Vagina (tissue), 2 donors: ENCODE measurements around the gene MRC2. TPM values are rescaled to one million over a fixed set of nuclear protein-coding genes. Genes with fewer than 3 reads are reported as not detected.
A peak's percentile ranks its signal among the peaks of the same experiment; 100 is the strongest.

Experiments
- DNase-seq, 2 donors: peaks; one replicate each; pipeline ENCODE4 v3.0.0-alpha.2; 2017; ENCODE audit errors: extremely low spot score in 2 of 2
- H3K27ac ChIP-seq: fragments of 200-600 bp; sonication (generic); one replicate; pipeline ENCODE4 v1.5.1; 2019
- H3K27me3 ChIP-seq: fragments of 200-600 bp; sonication (generic); one replicate; pipeline ENCODE4 v1.5.1; 2019
- H3K36me3 ChIP-seq, 2 donors: fragments of 200-600 bp; sonication (generic); one replicate each; pipeline ENCODE4 v1.5.1; 2017 to 2019
- H3K4me1 ChIP-seq: fragments of 200-600 bp; sonication (generic); one replicate; pipeline ENCODE4 v1.5.1; 2019
- H3K4me3 ChIP-seq, 2 donors: fragments of 200-600 bp; sonication (generic); 1 replicate in 1 of 2; 2 replicates in 1 of 2; pipeline ENCODE4 v1.5.1; 2016 to 2019
- H3K9me3 ChIP-seq: fragments of 200-600 bp; sonication (generic); one replicate; pipeline ENCODE4 v1.5.1; 2019
- POLR2A ChIP-seq, 2 donors: fragments of 450-650 bp; IDR thresholded peaks; one replicate each; pipeline ENCODE4 v1.6.1; 2017; ENCODE audit warnings: antibody characterized with exemption in 2 of 2, mild to moderate bottlenecking in 2 of 2, moderate library complexity in 2 of 2
- POLR2AphosphoS5 ChIP-seq, 2 donors: sonication (generic); formaldehyde crosslinking; IDR thresholded peaks; one replicate each; pipeline ENCODE4 v1.9.0; 2017; ENCODE audit warnings: antibody characterized with exemption in 2 of 2, mild to moderate bottlenecking in 2 of 2, low read depth in 1 of 2; ENCODE audit not compliant: insufficient read depth in 1 of 2
- intact Hi-C: fragments of 100-400 bp; cut with DNase I; formaldehyde crosslinking; loops from one replicate; pipeline ENCODE4 v1.15.1; 2023
- total RNA-seq: library from RNA; depleted of rRNA; stranded (reverse); fragments of >200 nt; gene quantifications from one replicate; pipeline ENCODE4 v1.2.3, GENCODE V29; 2016
- TF ChIP-seq, protein P1 (sequence below), 3 experiments: fragments of 450-650 bp in 2 of 3; fragments of 200-600 bp in 1 of 3; sonication (generic) in 1 of 3; IDR thresholded peaks; one replicate each; pipeline ENCODE4 v1.5.1; 2017 to 2019; ENCODE audit warnings: antibody characterized with exemption in 3 of 3, mild to moderate bottlenecking in 2 of 3, moderate library complexity in 2 of 3

Gene MRC2
- total RNA-seq, 1 donor from 2014 or later = 89.4 TPM

DNA sequence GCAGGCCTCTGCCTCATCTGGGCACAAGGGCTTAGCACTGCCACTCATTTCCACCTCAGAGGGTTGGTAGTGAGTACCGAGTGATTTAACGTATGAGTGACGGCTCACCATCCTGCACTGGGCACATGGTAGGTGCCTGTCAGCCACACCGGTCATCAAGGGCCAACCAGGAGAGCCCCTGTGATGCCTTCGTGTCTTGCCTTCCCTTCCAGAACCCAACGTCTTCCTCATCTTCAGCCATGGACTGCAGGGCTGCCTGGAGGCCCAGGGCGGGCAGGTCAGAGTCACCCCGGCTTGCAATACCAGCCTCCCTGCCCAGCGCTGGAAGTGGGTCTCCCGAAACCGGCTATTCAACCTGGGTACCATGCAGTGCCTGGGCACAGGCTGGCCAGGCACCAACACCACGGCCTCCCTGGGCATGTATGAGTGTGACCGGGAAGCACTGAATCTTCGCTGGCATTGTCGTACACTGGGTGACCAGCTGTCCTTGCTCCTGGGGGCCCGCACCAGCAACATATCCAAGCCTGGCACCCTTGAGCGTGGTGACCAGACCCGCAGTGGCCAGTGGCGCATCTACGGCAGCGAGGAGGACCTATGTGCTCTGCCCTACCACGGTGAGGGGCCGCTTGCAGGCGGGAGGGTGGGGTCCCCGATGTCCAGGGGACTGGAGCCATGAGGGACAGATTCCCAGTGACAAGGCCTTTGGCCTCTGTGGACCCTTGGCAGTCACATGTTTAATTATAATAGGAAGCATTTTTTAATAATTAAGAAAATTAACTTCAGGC is 37.1 kb downstream of the MRC2 start:
- Histone ChIP-seq H3K4me3 (no peak overlapping the region), H3K36me3 (peaks cover 0 to 20% of the 10 kb centered on the region in 2 donors), H3K27ac (no peak overlapping the region), H3K4me1 (peaks cover 8% of the 10 kb centered on the region), H3K27me3 (no peaks in the 10 kb centered on the region), H3K9me3 (peaks cover 5% of the 10 kb centered on the region)
- intact Hi-C loops = no loop called here
- DNase-seq = peak in 1 of 2 donors; percentile 83
- TF ChIP-seq, protein P1, sequence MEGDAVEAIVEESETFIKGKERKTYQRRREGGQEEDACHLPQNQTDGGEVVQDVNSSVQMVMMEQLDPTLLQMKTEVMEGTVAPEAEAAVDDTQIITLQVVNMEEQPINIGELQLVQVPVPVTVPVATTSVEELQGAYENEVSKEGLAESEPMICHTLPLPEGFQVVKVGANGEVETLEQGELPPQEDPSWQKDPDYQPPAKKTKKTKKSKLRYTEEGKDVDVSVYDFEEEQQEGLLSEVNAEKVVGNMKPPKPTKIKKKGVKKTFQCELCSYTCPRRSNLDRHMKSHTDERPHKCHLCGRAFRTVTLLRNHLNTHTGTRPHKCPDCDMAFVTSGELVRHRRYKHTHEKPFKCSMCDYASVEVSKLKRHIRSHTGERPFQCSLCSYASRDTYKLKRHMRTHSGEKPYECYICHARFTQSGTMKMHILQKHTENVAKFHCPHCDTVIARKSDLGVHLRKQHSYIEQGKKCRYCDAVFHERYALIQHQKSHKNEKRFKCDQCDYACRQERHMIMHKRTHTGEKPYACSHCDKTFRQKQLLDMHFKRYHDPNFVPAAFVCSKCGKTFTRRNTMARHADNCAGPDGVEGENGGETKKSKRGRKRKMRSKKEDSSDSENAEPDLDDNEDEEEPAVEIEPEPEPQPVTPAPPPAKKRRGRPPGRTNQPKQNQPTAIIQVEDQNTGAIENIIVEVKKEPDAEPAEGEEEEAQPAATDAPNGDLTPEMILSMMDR (IDR thresholded peaks at IDR 0.05) = no peak
- no peak for TF ChIP-seq POLR2AphosphoS5 (IDR thresholded peaks at IDR 0.05; ENCODE audit: insufficient read depth in 1 of 2, low read depth in 1 of 2)
- no peak for TF ChIP-seq POLR2A (IDR thresholded peaks at IDR 0.05)

DNA sequence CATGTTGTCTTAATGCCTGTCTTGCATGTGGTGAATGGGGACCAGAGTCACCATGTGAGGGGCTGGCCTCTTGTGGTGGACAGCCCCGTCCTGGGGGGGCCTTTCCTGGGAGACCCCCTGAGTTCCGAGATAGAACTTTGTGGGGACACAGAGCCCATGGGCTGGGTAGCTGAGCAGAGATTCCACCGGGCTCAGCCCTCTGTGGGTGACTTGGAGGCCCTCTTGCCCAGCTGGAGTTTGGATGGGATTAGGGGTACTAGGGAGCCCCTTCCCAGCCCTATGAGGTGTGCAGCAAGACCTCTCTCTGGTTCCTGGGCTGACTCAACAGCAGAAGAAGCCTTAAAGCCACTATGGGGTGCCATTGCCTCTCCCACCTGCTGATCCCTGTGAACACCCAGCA is 38.1 kb downstream of the MRC2 start:
- Histone ChIP-seq H3K27ac (no peak overlapping the region), H3K4me3 (no peak overlapping the region), H3K27me3 (no peaks in the 10 kb centered on the region), H3K36me3 (peaks cover 0 to 20% of the 10 kb centered on the region in 2 donors), H3K9me3 (peaks cover 5% of the 10 kb centered on the region), H3K4me1 (peaks cover 8% of the 10 kb centered on the region)
- DNase-seq = peak in 1 of 2 donors; percentile 82
- intact Hi-C loops = no loop called here
- TF ChIP-seq POLR2A (IDR thresholded peaks at IDR 0.05) (no peak), POLR2AphosphoS5 (IDR thresholded peaks at IDR 0.05; ENCODE audit: insufficient read depth in 1 of 2, low read depth in 1 of 2) (no peak)
- TF ChIP-seq, protein P1 (IDR thresholded peaks at IDR 0.05) = no peak

DNA sequence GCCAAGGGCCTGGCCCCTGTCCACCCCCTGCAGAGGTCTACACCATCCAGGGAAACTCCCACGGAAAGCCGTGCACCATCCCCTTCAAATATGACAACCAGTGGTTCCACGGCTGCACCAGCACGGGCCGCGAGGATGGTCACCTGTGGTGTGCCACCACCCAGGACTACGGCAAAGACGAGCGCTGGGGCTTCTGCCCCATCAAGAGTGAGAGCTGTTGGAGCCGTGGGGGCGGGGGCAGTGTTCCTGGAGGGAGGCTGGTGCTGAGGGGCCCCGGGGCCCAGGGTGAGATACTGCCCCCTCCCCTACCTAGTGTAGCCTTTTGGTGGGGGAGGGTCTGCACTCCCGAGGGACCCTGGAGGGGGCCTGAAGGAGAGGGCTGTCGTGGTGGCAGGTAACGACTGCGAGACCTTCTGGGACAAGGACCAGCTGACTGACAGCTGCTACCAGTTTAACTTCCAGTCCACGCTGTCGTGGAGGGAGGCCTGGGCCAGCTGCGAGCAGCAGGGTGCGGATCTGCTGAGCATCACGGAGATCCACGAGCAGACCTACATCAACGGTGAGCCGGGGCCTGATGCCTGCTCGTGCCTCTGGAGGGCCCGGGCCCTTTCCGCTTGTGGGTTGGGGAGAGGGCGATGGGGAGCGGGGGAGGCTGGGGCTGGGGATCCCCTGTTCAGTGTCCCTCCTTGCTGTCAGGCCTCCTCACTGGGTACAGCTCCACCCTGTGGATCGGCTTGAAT is 38.8 kb downstream of the MRC2 start:
- H3K4me3 ChIP-seq = no peak overlapping the region
- peak in 1 of 2 donors; percentile 81 for DNase-seq
- no peaks in the 10 kb centered on the region for H3K27me3 ChIP-seq
- no peak overlapping the region for H3K27ac ChIP-seq
- H3K4me1 ChIP-seq = peaks cover 8% of the 10 kb centered on the region
- no peak for TF ChIP-seq POLR2A (IDR thresholded peaks at IDR 0.05)
- TF ChIP-seq, protein P1 (IDR thresholded peaks at IDR 0.05) = no peak
- no peak for TF ChIP-seq POLR2AphosphoS5 (IDR thresholded peaks at IDR 0.05; ENCODE audit: insufficient read depth in 1 of 2, low read depth in 1 of 2)
- H3K36me3 ChIP-seq = peaks cover 0 to 20% of the 10 kb centered on the region in 2 donors
- intact Hi-C loops = no loop called here
- no peaks in the 10 kb centered on the region for H3K9me3 ChIP-seq

DNA sequence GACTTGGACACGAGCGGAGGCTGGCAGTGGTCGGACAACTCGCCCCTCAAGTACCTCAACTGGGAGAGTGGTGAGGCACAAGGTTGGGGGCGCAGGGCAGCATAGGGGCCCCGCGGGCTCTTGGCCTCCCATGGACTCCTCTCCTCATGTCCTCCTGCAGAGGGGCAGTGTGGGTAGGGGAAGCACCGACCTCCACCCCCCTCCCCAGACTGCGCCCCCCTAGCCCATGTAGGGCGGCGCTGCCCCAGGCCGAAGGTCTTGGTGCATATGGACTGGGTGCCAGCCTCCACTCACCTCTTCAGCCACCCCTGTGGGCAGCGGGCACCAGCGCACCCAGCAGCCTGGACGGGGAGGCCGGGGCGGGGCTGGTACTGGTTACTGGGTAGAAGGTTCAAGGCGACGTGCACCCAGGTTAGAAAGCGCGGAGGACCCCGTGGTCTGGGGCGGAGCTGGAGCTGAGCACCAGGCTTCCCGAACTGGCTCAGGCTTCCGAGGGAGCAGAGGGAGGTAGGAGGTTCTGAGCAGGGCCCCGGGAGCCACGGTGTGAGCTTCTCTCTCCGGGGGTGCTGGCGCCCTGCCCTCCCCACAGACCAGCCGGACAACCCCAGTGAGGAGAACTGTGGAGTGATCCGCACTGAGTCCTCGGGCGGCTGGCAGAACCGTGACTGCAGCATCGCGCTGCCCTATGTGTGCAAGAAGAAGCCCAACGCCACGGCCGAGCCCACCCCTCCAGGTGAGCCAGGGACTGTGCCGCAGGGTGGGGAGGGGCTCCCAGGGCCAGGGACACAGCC is 39.5 kb downstream of the MRC2 start:
- peak in 1 of 2 donors; percentile 85 for DNase-seq
- Histone ChIP-seq H3K4me1 (peaks cover 16% of the 10 kb centered on the region), H3K27ac (no peak overlapping the region), H3K4me3 (no peak overlapping the region), H3K36me3 (peaks cover 0 to 20% of the 10 kb centered on the region in 2 donors), H3K27me3 (no peaks in the 10 kb centered on the region), H3K9me3 (no peaks in the 10 kb centered on the region)
- no peak for TF ChIP-seq POLR2A (IDR thresholded peaks at IDR 0.05)
- TF ChIP-seq, protein P1 (IDR thresholded peaks at IDR 0.05) = no peak
- TF ChIP-seq POLR2AphosphoS5 (IDR thresholded peaks at IDR 0.05; ENCODE audit: insufficient read depth in 1 of 2, low read depth in 1 of 2) = no peak
- intact Hi-C loops = no loop called here
